Parathyroid adenoma (tissue), 2 donors: ENCODE results near the gene CDC45.

Experiments
- H2AFZ ChIP-seq: fragments of 300-600 bp; sonication (generic); one replicate; pipeline ENCODE4 v1.7.0; 2017; ENCODE audit warnings: antibody characterized with exemption, mild to moderate bottlenecking
- H3K27ac ChIP-seq: fragments of 300-600 bp; sonication (generic); one replicate; pipeline ENCODE4 v1.7.0; 2017
- H3K27me3 ChIP-seq: fragments of 300-600 bp; sonication (generic); one replicate; pipeline ENCODE4 v1.7.0; 2017; ENCODE audit warnings: low read length; ENCODE audit not compliant: control insufficient read depth, insufficient read depth
- H3K36me3 ChIP-seq: fragments of 300-600 bp; sonication (generic); one replicate; pipeline ENCODE4 v1.7.0; 2017; ENCODE audit warnings: low read length; ENCODE audit not compliant: control insufficient read depth, insufficient read depth
- H3K4me1 ChIP-seq: fragments of 300-600 bp; sonication (generic); one replicate; pipeline ENCODE4 v1.7.0; 2017; ENCODE audit warnings: control low read depth
- H3K4me2 ChIP-seq: fragments of 300-600 bp; sonication (generic); one replicate; pipeline ENCODE4 v1.7.0; 2017; ENCODE audit warnings: low read length
- H3K4me3 ChIP-seq: fragments of 300-600 bp; sonication (generic); one replicate; pipeline ENCODE4 v1.7.0; 2017; ENCODE audit warnings: low read depth, low read length
- H3K79me2 ChIP-seq: fragments of 300-600 bp; sonication (generic); one replicate; pipeline ENCODE4 v1.7.0; 2017; ENCODE audit warnings: control low read depth
- H3K9ac ChIP-seq: fragments of 300-600 bp; sonication (generic); one replicate; pipeline ENCODE4 v1.7.0; 2017; ENCODE audit warnings: mild to moderate bottlenecking
- H3K9me3 ChIP-seq: fragments of 300-600 bp; sonication (generic); one replicate; pipeline ENCODE4 v1.7.0; 2017; ENCODE audit warnings: low read length; ENCODE audit not compliant: control insufficient read depth
- TF ChIP-seq, protein P1 (sequence below): fragments of 300-600 bp; sonication (generic); IDR thresholded peaks from one replicate; pipeline ENCODE4 v1.7.0; 2017; ENCODE audit warnings: antibody characterized with exemption, mild to moderate bottlenecking
- donor health status: primary hyperparathyroidism.

The CDC45 gene

GRCh38 chr22:19477321-19478044, 2.2 kb upstream of the CDC45 start:
- Histone ChIP-seq H3K9ac (no peak overlapping the region), H3K79me2 (peaks cover 10% of the 10 kb centered on the region), H3K9me3 (no peaks in the 10 kb centered on the region), H3K4me1 (peaks cover 4% of the 10 kb centered on the region), H2AFZ (no peak overlapping the region), H3K4me2 (peak overlapping the region; percentile 100), H3K4me3 (peak overlapping the region; percentile 82), H3K27ac (no peak overlapping the region), H3K27me3 (no peaks in the 10 kb centered on the region), H3K36me3 (no peaks in the 10 kb centered on the region)
- TF ChIP-seq, protein P1, sequence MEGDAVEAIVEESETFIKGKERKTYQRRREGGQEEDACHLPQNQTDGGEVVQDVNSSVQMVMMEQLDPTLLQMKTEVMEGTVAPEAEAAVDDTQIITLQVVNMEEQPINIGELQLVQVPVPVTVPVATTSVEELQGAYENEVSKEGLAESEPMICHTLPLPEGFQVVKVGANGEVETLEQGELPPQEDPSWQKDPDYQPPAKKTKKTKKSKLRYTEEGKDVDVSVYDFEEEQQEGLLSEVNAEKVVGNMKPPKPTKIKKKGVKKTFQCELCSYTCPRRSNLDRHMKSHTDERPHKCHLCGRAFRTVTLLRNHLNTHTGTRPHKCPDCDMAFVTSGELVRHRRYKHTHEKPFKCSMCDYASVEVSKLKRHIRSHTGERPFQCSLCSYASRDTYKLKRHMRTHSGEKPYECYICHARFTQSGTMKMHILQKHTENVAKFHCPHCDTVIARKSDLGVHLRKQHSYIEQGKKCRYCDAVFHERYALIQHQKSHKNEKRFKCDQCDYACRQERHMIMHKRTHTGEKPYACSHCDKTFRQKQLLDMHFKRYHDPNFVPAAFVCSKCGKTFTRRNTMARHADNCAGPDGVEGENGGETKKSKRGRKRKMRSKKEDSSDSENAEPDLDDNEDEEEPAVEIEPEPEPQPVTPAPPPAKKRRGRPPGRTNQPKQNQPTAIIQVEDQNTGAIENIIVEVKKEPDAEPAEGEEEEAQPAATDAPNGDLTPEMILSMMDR: no peak

DNA sequence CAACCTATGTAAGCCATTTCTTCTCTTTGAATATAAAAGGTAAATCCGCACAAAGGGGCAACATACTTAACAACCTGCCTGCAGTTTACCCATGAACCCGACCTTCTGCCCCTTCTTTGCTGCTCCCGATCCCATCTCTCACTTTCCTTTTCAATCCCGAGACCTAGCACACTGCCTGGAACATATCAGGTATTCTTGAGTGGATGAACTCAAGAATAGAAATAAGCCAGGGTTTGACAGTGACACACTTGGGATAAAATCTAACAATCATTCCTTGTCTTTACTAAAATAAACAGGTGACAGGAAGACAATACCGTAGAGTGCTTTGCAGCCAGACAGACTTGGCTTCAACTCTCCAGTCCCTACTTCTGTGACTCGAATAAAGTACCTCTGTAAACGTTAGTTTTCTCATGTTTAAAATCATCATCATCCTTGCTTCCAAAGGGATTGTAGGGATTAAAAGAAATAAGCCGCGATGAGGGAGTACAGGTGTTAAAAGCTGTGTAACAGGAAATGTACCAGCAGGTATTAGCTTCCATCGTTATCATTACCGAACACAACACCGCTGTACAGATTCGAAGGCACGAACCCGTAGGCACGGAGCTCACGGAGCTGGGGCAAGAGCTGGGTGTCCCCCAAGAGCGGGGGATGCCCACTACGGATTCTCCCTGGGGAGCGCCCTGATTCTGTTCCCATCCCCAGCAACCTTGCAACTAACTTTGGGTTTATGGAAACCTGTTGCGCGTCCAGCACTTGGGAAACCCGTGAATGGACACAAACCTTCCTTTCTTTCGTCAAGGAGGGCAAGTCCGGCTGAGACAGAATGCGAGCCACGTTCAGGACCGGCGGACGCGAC, 1.4 kb upstream of the CDC45 start:
- peak overlapping the region; percentile 100 for H3K4me2 ChIP-seq
- H3K4me1 ChIP-seq: peaks cover 4% of the 10 kb centered on the region
- H3K4me3 ChIP-seq: peak overlapping the region; percentile 82
- TF ChIP-seq, protein P1: no peak
- no peaks in the 10 kb centered on the region for H3K36me3 ChIP-seq
- no peak overlapping the region for H3K9ac ChIP-seq
- peak overlapping the region; percentile 97 for H3K27ac ChIP-seq
- no peaks in the 10 kb centered on the region for H3K9me3 ChIP-seq
- H3K79me2 ChIP-seq: peaks cover 10% of the 10 kb centered on the region
- no peaks in the 10 kb centered on the region for H3K27me3 ChIP-seq
- peak overlapping the region; percentile 81 for H2AFZ ChIP-seq

GRCh38 chr22:19478901-19479354, 792 bp upstream of the CDC45 start, which contains the start of gene UFD1:
Gene UFD1, minus strand, starts transcription at chr22:19479193. Its CDS starts 108 bp downstream, at chr22:19479085.
- Histone ChIP-seq H3K79me2 (peaks cover 6% of the 10 kb centered on the region), H3K9me3 (no peaks in the 10 kb centered on the region), H3K27me3 (no peaks in the 10 kb centered on the region), H3K4me3 (peak within 1 kb of the TSS; percentile 82), H3K27ac (peak within 1 kb of the TSS; percentile 97), H3K4me2 (peak within 1 kb of the TSS; percentile 100), H2AFZ (peak within 1 kb of the TSS; percentile 81), H3K36me3 (no peaks in the 10 kb centered on the region), H3K4me1 (peaks cover 4% of the 10 kb centered on the region), H3K9ac (peak within 1 kb of the TSS; percentile 37)
- TF ChIP-seq, protein P1: no peak

GRCh38 chr22:19480173-19480568, 451 bp downstream of the CDC45 start:
- Histone ChIP-seq H3K9me3 (no peaks in the 10 kb centered on the region), H3K27ac (no peak overlapping the region), H3K9ac (no peak overlapping the region), H3K79me2 (peaks cover 6% of the 10 kb centered on the region), H2AFZ (peak overlapping the region; percentile 67), H3K4me2 (peak overlapping the region; percentile 100), H3K4me1 (peaks cover 4% of the 10 kb centered on the region), H3K36me3 (no peaks in the 10 kb centered on the region), H3K4me3 (peak overlapping the region; percentile 82), H3K27me3 (no peaks in the 10 kb centered on the region)
- TF ChIP-seq, protein P1: no peak
